ENCODE results near the gene HTR2A. TPM values are rescaled to one million over a fixed set of nuclear protein-coding genes. Genes with fewer than 3 reads are reported as not detected.
A peak's percentile ranks its signal among the peaks of the same experiment; 100 is the strongest.

Gene HTR2A
- total RNA-seq, 1 donor from 2014 or later = not detected

- no peaks in the 10 kb centered on the region for H3K36me3 Mint-ChIP-seq (ENCODE audit: low read depth, unreplicated experiment)
- H3K9me3 Mint-ChIP-seq (ENCODE audit: unreplicated experiment) = no peaks in the 10 kb centered on the region
- H3K27me3 Mint-ChIP-seq (ENCODE audit: unreplicated experiment) = no peaks in the 10 kb centered on the region
- no peaks in the 10 kb centered on the region for H3K4me1 Mint-ChIP-seq (ENCODE audit: unreplicated experiment)
- no peak overlapping the region for H3K4me3 Mint-ChIP-seq (ENCODE audit: unreplicated experiment)
- no peak for DNase-seq (ENCODE audit: low spot score)
- no peak for TF ChIP-seq CTCF (IDR thresholded peaks at IDR 0.05; ENCODE audit: unreplicated experiment)
- H3K27ac Mint-ChIP-seq (ENCODE audit: unreplicated experiment) = no peak overlapping the region
Observed at GRCh38 chr13:46803586-46803985, 93.3 kb downstream of the HTR2A start.

- peaks cover 6% of the 10 kb centered on the region for H3K4me1 Mint-ChIP-seq (ENCODE audit: unreplicated experiment)
- H3K9me3 Mint-ChIP-seq (ENCODE audit: unreplicated experiment) = no peaks in the 10 kb centered on the region
- H3K27ac Mint-ChIP-seq (ENCODE audit: unreplicated experiment) = no peak overlapping the region
- peaks cover 6% of the 10 kb centered on the region for H3K36me3 Mint-ChIP-seq (ENCODE audit: low read depth, unreplicated experiment)
- no peak for TF ChIP-seq CTCF (IDR thresholded peaks at IDR 0.05; ENCODE audit: unreplicated experiment)
- H3K4me3 Mint-ChIP-seq (ENCODE audit: unreplicated experiment) = no peak overlapping the region
- no peak for DNase-seq (ENCODE audit: low spot score)
- H3K27me3 Mint-ChIP-seq (ENCODE audit: unreplicated experiment) = peaks cover 5% of the 10 kb centered on the region
Observed at GRCh38 chr13:46801858-46802257, 95.0 kb downstream of the HTR2A start.

- Mint-ChIP-seq H3K4me1 (ENCODE audit: unreplicated experiment) (peaks cover 17% of the 10 kb centered on the region), H3K9me3 (ENCODE audit: unreplicated experiment) (no peaks in the 10 kb centered on the region), H3K4me3 (ENCODE audit: unreplicated experiment) (no peak overlapping the region), H3K36me3 (ENCODE audit: low read depth, unreplicated experiment) (peaks cover 6% of the 10 kb centered on the region), H3K27ac (ENCODE audit: unreplicated experiment) (no peak overlapping the region), H3K27me3 (ENCODE audit: unreplicated experiment) (peaks cover 5% of the 10 kb centered on the region)
- no peak for DNase-seq (ENCODE audit: low spot score)
- TF ChIP-seq CTCF (IDR thresholded peaks at IDR 0.05; ENCODE audit: unreplicated experiment) = no peak
Observed at GRCh38 chr13:46799139-46799538, 97.7 kb downstream of the HTR2A start.

GRCh38 chr13:46797501-46798237 is 99.2 kb downstream of the HTR2A start:
- peaks cover 5% of the 10 kb centered on the region for H3K27me3 Mint-ChIP-seq (ENCODE audit: unreplicated experiment)
- H3K4me3 Mint-ChIP-seq (ENCODE audit: unreplicated experiment) = peak overlapping the region; percentile 97
- no peak for DNase-seq (ENCODE audit: low spot score)
- H3K36me3 Mint-ChIP-seq (ENCODE audit: low read depth, unreplicated experiment) = peaks cover 6% of the 10 kb centered on the region
- peaks cover 17% of the 10 kb centered on the region for H3K4me1 Mint-ChIP-seq (ENCODE audit: unreplicated experiment)
- no peak for TF ChIP-seq CTCF (IDR thresholded peaks at IDR 0.05; ENCODE audit: unreplicated experiment)
- H3K9me3 Mint-ChIP-seq (ENCODE audit: unreplicated experiment) = no peaks in the 10 kb centered on the region
- H3K27ac Mint-ChIP-seq (ENCODE audit: unreplicated experiment) = peak overlapping the region; percentile 84
